HepG2 (cell line): Measurements from ENCODE around the gene MPO. TPM values are rescaled to one million over a fixed set of nuclear protein-coding genes. Genes with fewer than 3 reads are reported as not detected.

Experiments used
- ATAC-seq: fragments of 200-7000 bp; cut with Tn5 transposase; 3 replicates; pipeline ENCODE4 v1.9.1; 2020; ENCODE audit warnings: mild to moderate bottlenecking, moderate library complexity
- BruUV-seq: library from RNA; stranded (reverse); fragments of 400-500 nt; replicated peaks from 2 replicates; lab custom pipeline; 2021; lab: Mats Ljungman, UMichigan
- CTCF ChIA-PET: fragments of 300-600 bp; formaldehyde crosslinking; extraction: SDS; loops from one replicate; lab custom pipeline; 2021; ENCODE audit warnings: low total read pairs, inconsistent platforms, low intra/inter-chr PET ratio; lab: Yijun Ruan, JAX
- POLR2A ChIA-PET: fragments of 350-600 bp; sonication (Branson Sonifier 250); formaldehyde crosslinking; loops from one replicate; lab custom pipeline; 2020; ENCODE audit warnings: antibody characterized with exemption, inconsistent platforms; lab: Yijun Ruan, JAX
- DNase-seq: peaks from one replicate; pipeline ENCODE4 v3.0.0-alpha.2; 2015; ENCODE audit warnings: low spot score
- FAIRE-seq: peaks from 3 replicates; lab custom pipeline; 2011; peaks lifted over from hg19 to GRCh38; lab: Jason Lieb, UNC
- H2AFZ ChIP-seq: one replicate; pipeline ENCODE4 v1.6.1; 2011; ENCODE audit warnings: low read length, inconsistent platforms
- H3K27ac ChIP-seq: fragments of 300-600 bp; 3 replicates; pipeline ENCODE4 v1.8.0; 2011; ENCODE audit warnings: mixed run types, mild to moderate bottlenecking, mixed read lengths, low read length, inconsistent platforms; ENCODE audit not compliant: insufficient read depth; ENCODE audit errors: extremely low read length
- H3K27me3 ChIP-seq, 2 experiments: fragments of 200-600 bp in 1 of 2; 2 replicates in 1 of 2; 3 replicates in 1 of 2; pipeline versions ENCODE4 v1.6.0 to v1.8.0; 2011; ENCODE audit warnings: low read length in 2 of 2, mild to moderate bottlenecking in 2 of 2, moderate library complexity in 2 of 2, inconsistent platforms in 1 of 2; ENCODE audit not compliant: insufficient read depth in 2 of 2, control insufficient read depth in 1 of 2
- H3K36me3 ChIP-seq, 2 experiments: fragments of 200-600 bp in 1 of 2; replicated peaks in 1 of 2; 2 replicates in 1 of 2; 3 replicates in 1 of 2; pipeline versions ENCODE4 v1.5.1 to v1.8.0; 2011; ENCODE audit warnings: low read length in 2 of 2, inconsistent platforms in 1 of 2; ENCODE audit not compliant: insufficient read depth in 2 of 2, control insufficient read depth in 1 of 2
- H3K4me1 ChIP-seq: 2 replicates; pipeline ENCODE4 v1.5.1; 2012; ENCODE audit warnings: low read length, inconsistent platforms; ENCODE audit not compliant: insufficient read depth
- H3K4me2 ChIP-seq: 2 replicates; pipeline ENCODE4 v1.6.0; 2011; ENCODE audit warnings: low read depth, low read length, inconsistent platforms
- H3K4me3 ChIP-seq, 3 experiments: fragments of 200-600 bp in 1 of 3; sonication (generic), shearing (Covaris generic) in 1 of 3; replicated peaks in 1 of 3; 2 replicates each; pipeline ENCODE4 v1.5.1; 2011 to 2016; ENCODE audit warnings: low read length in 3 of 3, inconsistent platforms in 2 of 3, low read depth in 2 of 3, mild to moderate bottlenecking in 2 of 3, control low read depth in 1 of 3, mixed read lengths in 1 of 3; ENCODE audit not compliant: insufficient read depth in 1 of 3
- H3K79me2 ChIP-seq: one replicate; pipeline ENCODE4 v1.6.1; 2011; ENCODE audit warnings: low read length, inconsistent platforms; ENCODE audit not compliant: insufficient read depth
- H3K9ac ChIP-seq: 2 replicates; pipeline ENCODE4 v1.6.0; 2011; ENCODE audit warnings: mild to moderate bottlenecking, low read depth, low read length, inconsistent platforms; ENCODE audit not compliant: insufficient read depth
- H3K9me3 ChIP-seq: 2 replicates; pipeline ENCODE4 v1.5.1; 2012; ENCODE audit warnings: mild to moderate bottlenecking, low read length
- H4K20me1 ChIP-seq: 2 replicates; pipeline ENCODE4 v1.6.0; 2011; ENCODE audit warnings: inconsistent platforms, mild to moderate bottlenecking, low read length, moderate library complexity; ENCODE audit not compliant: insufficient read depth
- MED8 ChIP-seq: sonication (generic); formaldehyde crosslinking; IDR thresholded peaks from 2 replicates; pipeline ENCODE4 v1.8.1; 2023; ENCODE audit warnings: mild to moderate bottlenecking, missing genetic modification reagents; ENCODE audit not compliant: insufficient replicate concordance
- ZNF281 ChIP-seq: sonication (generic); formaldehyde crosslinking; IDR thresholded peaks from 2 replicates; pipeline ENCODE4 v1.4.0; 2020; ENCODE audit warnings: missing genetic modification reagents, borderline replicate concordance
- ZNF546 ChIP-seq: sonication (generic); formaldehyde crosslinking; conservative IDR thresholded peaks from 2 replicates; pipeline ENCODE4 v1.8.1; 2023; ENCODE audit warnings: mild to moderate bottlenecking, missing genetic modification reagents
- ZNF703 ChIP-seq: sonication (generic); formaldehyde crosslinking; IDR thresholded peaks from 2 replicates; pipeline ENCODE4 v1.5.1; 2020; ENCODE audit warnings: missing genetic modification reagents, mild to moderate bottlenecking, moderate library complexity, borderline replicate concordance
- ZNF777 ChIP-seq: sonication (generic); formaldehyde crosslinking; IDR thresholded peaks from 2 replicates; pipeline ENCODE4 v1.4.0; 2020; ENCODE audit warnings: missing genetic modification reagents
- WGBS: methylation state at CpG from one replicate; pipeline ENCODE4 v1.1.6; 2017; ENCODE audit warnings: low lambda C conversion rate; 5-methylcytosine and 5-hydroxymethylcytosine counted together
- in situ Hi-C: cut with HindIII; loops from 2 replicates; pipeline ENCODE4 v1.10.0; 2017; ENCODE audit warnings: low pct_unique_long_range_greater_than_20kb; ENCODE audit not compliant: extremely low pct_ligation_motif_present
- intact Hi-C: fragments of 100-400 bp; cut with micrococcal nuclease; formaldehyde crosslinking; loops from one replicate; pipeline ENCODE4 v1.10.0; 2022; ENCODE audit not compliant: unreplicated experiment
- polyA plus RNA-seq, 8 experiments: library from polyadenylated mRNA; depleted of rRNA in 3 of 8; stranded (reverse) in 7 of 8; unstranded in 1 of 8; fragments of >200 nt; fragmentation: Illumina TruSeq in 4 of 8; extraction: Trizol in 4 of 8; gene quantifications; 2 replicates each; pipeline versions ENCODE4 v1.2.1 to v1.2.3, GENCODE V29; 2011 to 2016; ENCODE audit warnings: low read depth in 4 of 8, missing spikeins in 1 of 8, mixed read lengths in 1 of 8; ENCODE audit not compliant: insufficient read depth in 1 of 8
- total RNA-seq, 5 experiments: library from RNA; depleted of rRNA; stranded (reverse); fragments of >200 nt; fragmentation: Illumina TruSeq; extraction: Trizol; gene quantifications; 2 replicates each; pipeline ENCODE4 v1.2.3, GENCODE V29; 2016; ENCODE audit warnings: low read depth in 1 of 5
- TF ChIP-seq, protein P1 (sequence below): IDR thresholded peaks from 2 replicates; pipeline ENCODE4 v1.6.1; 2012; ENCODE audit warnings: low read length, improper control_type of control experiment

The MPO gene
- total and polyA plus RNA-seq, 2 of the 13 experiments (the other 11 are each of a cell fraction or from before 2014, with no cell fraction given), result not detected

DNA sequence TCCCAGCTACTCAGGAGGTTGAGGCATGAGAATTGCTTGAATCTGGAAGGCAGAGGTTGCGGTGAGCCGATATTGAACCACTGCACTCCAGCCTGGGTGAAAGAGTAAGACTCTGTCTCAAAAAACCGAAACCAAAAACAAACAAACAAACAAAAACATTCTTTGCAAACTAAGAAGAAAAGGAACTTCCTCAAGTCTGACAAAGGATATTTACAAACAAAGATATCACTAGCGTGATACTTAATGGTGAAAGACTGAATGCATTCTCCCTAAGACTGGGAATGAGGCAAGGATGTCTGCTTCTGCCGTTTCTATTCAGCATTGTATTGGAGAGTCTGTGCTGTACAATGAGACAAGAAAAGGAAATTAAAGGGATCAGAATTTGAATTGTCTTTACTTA, 10.5 kb upstream of the MPO start:
- no peak for DNase-seq
- POLR2A ChIA-PET, result no interaction called here
- CTCF ChIA-PET, result no interaction called here
- WGBS, result 56% methylated on average over 5 of the region's 5 CpGs
- no peak for ATAC-seq
- H2AFZ ChIP-seq, result no peak overlapping the region
- H3K4me3 ChIP-seq, result no peak overlapping the region
- no peak overlapping the region for H3K4me2 ChIP-seq
- no peak for TF ChIP-seq ZNF281 (CRISPR knock-in tag)
- TF ChIP-seq, protein P1, sequence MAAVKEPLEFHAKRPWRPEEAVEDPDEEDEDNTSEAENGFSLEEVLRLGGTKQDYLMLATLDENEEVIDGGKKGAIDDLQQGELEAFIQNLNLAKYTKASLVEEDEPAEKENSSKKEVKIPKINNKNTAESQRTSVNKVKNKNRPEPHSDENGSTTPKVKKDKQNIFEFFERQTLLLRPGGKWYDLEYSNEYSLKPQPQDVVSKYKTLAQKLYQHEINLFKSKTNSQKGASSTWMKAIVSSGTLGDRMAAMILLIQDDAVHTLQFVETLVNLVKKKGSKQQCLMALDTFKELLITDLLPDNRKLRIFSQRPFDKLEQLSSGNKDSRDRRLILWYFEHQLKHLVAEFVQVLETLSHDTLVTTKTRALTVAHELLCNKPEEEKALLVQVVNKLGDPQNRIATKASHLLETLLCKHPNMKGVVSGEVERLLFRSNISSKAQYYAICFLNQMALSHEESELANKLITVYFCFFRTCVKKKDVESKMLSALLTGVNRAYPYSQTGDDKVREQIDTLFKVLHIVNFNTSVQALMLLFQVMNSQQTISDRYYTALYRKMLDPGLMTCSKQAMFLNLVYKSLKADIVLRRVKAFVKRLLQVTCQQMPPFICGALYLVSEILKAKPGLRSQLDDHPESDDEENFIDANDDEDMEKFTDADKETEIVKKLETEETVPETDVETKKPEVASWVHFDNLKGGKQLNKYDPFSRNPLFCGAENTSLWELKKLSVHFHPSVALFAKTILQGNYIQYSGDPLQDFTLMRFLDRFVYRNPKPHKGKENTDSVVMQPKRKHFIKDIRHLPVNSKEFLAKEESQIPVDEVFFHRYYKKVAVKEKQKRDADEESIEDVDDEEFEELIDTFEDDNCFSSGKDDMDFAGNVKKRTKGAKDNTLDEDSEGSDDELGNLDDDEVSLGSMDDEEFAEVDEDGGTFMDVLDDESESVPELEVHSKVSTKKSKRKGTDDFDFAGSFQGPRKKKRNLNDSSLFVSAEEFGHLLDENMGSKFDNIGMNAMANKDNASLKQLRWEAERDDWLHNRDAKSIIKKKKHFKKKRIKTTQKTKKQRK, result no peak
- TF ChIP-seq ZNF703, result no peak
- no peak for TF ChIP-seq MED8 (CRISPR knock-in tag)
- no peak for TF ChIP-seq ZNF546 (CRISPR knock-in tag)
- no peak for TF ChIP-seq ZNF777
- no peaks in the 10 kb centered on the region for H3K9me3 ChIP-seq
- intact Hi-C loops (no loop called here), in situ Hi-C loops (no loop called here)
- no peaks in the 10 kb centered on the region for H3K4me1 ChIP-seq
- H3K27me3 ChIP-seq, result peaks cover 0 to 23% of the 10 kb centered on the region in 2 experiments; a peak in 3 of 5 replicates
- H3K9ac ChIP-seq, result no peak overlapping the region
- no peak for FAIRE-seq
- no TSS peak for BruUV-seq
- no peaks in the 10 kb centered on the region for H4K20me1 ChIP-seq
- H3K27ac ChIP-seq, result no peak overlapping the region
- no peaks in the 10 kb centered on the region for H3K36me3 ChIP-seq
- H3K79me2 ChIP-seq, result no peaks in the 10 kb centered on the region
